ENCODE data around the gene ZYG11B.

GRCh38 chr1:52679048-52679447 lies 47.2 kb upstream of the ZYG11B start:
- TF ChIP-seq EP300 (IDR thresholded peaks at IDR 0.05) (no peak), CTCF (IDR thresholded peaks at IDR 0.05) (no peak), POLR2AphosphoS5 (IDR thresholded peaks at IDR 0.05) (no peak), POLR2A (IDR thresholded peaks at IDR 0.05) (no peak)

Data from gastroesophageal sphincter (tissue), 3 donors.